Astrocyte (in vitro differentiated cells and primary cell): ENCODE measurements around the gene PDLIM7. TPM values are rescaled to one million over a fixed set of nuclear protein-coding genes. Genes with fewer than 3 reads are reported as not detected.

ENCODE experiments used
- DNase-seq: peaks from one replicate; pipeline ENCODE4 v3.0.0-alpha.2; 2010; ENCODE audit warnings: low read depth
- FAIRE-seq: peaks from 2 replicates; lab custom pipeline; 2011; peaks lifted over from hg19 to GRCh38; lab: Jason Lieb, UNC
- H2AFZ ChIP-seq: 2 replicates; pipeline ENCODE4 v1.6.0; 2012; ENCODE audit warnings: low read depth, low read length, inconsistent platforms
- H3K27ac ChIP-seq: 2 replicates; pipeline ENCODE4 v1.5.1; 2011; ENCODE audit warnings: low read depth, low read length, inconsistent platforms
- H3K27me3 ChIP-seq: 2 replicates; pipeline ENCODE4 v1.6.0; 2011; ENCODE audit warnings: low read length, inconsistent platforms; ENCODE audit not compliant: insufficient read depth
- H3K36me3 ChIP-seq: 2 replicates; pipeline ENCODE4 v1.5.1; 2011; ENCODE audit warnings: low read length, inconsistent platforms; ENCODE audit not compliant: insufficient read depth
- H3K4me1 ChIP-seq: 2 replicates; pipeline ENCODE4 v1.5.1; 2011; ENCODE audit warnings: low read length, inconsistent platforms; ENCODE audit not compliant: insufficient read depth
- H3K4me2 ChIP-seq: 2 replicates; pipeline ENCODE4 v1.6.0; 2012; ENCODE audit warnings: low read length, inconsistent platforms
- H3K4me3 ChIP-seq: 2 replicates; pipeline ENCODE4 v1.5.1; 2011; ENCODE audit warnings: low read depth, mild to moderate bottlenecking, low read length, inconsistent platforms; ENCODE audit not compliant: insufficient read depth
- H3K79me2 ChIP-seq: 2 replicates; pipeline ENCODE4 v1.6.0; 2012; ENCODE audit warnings: mild to moderate bottlenecking, low read length, inconsistent platforms; ENCODE audit not compliant: insufficient read depth
- H3K9ac ChIP-seq: 2 replicates; pipeline ENCODE4 v1.6.0; 2012; ENCODE audit warnings: mild to moderate bottlenecking, low read length, inconsistent platforms
- H3K9me3 ChIP-seq: 2 replicates; pipeline ENCODE4 v1.5.1; 2012; ENCODE audit warnings: low read depth, mild to moderate bottlenecking, low read length, inconsistent platforms; ENCODE audit not compliant: insufficient read depth
- H4K20me1 ChIP-seq: 2 replicates; pipeline ENCODE4 v1.6.0; 2012; ENCODE audit warnings: low read length, inconsistent platforms; ENCODE audit not compliant: insufficient read depth
- H3K27ac Mint-ChIP-seq: one replicate; pipeline ENCODE4 v1.8.0; 2021; ENCODE audit warnings: mild to moderate bottlenecking, mixed read lengths; ENCODE audit not compliant: unreplicated experiment
- H3K27me3 Mint-ChIP-seq: one replicate; pipeline ENCODE4 v1.8.0; 2021; ENCODE audit warnings: low read depth, mixed read lengths; ENCODE audit not compliant: unreplicated experiment
- H3K36me3 Mint-ChIP-seq: one replicate; pipeline ENCODE4 v1.8.0; 2021; ENCODE audit warnings: low read depth, mixed read lengths; ENCODE audit not compliant: unreplicated experiment
- H3K4me1 Mint-ChIP-seq: one replicate; pipeline ENCODE4 v1.8.0; 2021; ENCODE audit warnings: low read depth, mixed read lengths; ENCODE audit not compliant: unreplicated experiment
- H3K4me3 Mint-ChIP-seq: one replicate; pipeline ENCODE4 v1.8.0; 2021; ENCODE audit warnings: mild to moderate bottlenecking, moderate library complexity, mixed read lengths; ENCODE audit not compliant: unreplicated experiment
- H3K9me3 Mint-ChIP-seq: one replicate; pipeline ENCODE4 v1.8.0; 2021; ENCODE audit warnings: mild to moderate bottlenecking, mixed read lengths; ENCODE audit not compliant: unreplicated experiment
- CTCF ChIP-seq: IDR thresholded peaks from 2 replicates; pipeline ENCODE4 v1.5.1; 2011; ENCODE audit warnings: low read depth, mild to moderate bottlenecking, inconsistent platforms, low read length, moderate library complexity; ENCODE audit not compliant: insufficient read depth
- EZH2 ChIP-seq: IDR thresholded peaks from 2 replicates; pipeline ENCODE4 v1.6.1; 2012; ENCODE audit warnings: mild to moderate bottlenecking, low read length, inconsistent platforms; ENCODE audit not compliant: insufficient read depth
- total RNA-seq: library from RNA; stranded (reverse); gene quantifications from 2 replicates; pipeline ENCODE4 v1.2.1, GENCODE V29; 2021

Gene PDLIM7
- total RNA-seq, 1 donor from 2014 or later: 590 TPM

DNA sequence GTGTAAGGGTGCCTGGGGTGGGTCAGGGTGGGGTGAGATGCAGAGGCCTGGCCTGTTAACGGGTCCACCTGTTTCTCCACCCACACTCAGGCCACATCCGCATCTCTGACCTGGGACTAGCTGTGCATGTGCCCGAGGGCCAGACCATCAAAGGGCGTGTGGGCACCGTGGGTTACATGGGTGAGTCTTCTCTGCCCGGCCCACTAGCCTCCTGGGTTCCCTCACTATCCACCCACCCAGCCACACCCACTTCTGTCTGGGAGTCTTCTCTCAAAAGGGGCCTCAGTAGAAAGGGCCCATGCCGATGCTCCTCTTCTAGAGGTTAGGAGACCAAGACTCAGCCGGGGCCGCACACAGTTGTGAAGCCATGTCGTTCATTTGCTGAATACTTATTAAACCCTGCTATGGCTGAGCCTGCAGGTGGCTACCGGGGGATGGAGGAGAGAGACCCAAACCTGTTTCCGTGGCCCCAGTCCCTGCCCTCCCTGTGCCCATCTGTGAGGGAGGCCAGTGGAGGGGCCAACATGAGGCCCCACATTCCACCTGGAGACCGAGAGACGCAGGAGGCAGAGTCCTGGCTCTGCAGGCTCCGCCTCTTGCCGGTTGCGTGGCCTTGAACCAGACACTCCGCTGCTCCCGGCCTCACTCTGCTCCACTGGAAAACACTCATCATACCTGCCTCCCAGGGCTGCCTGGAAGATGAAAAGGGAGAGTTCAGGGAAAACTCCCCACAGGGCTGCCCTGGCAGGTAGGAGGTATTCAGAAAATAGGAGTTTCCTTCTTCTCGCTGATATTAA lies 62.3 kb downstream of the PDLIM7 start:
- Histone ChIP-seq H3K9me3 (no peaks in the 10 kb centered on the region), H4K20me1 (peaks cover 12% of the 10 kb centered on the region), H3K9ac (no peak overlapping the region), H3K4me3 (no peak overlapping the region), H3K36me3 (peaks cover 4% of the 10 kb centered on the region), H3K27me3 (no peaks in the 10 kb centered on the region), H3K4me1 (no peaks in the 10 kb centered on the region), H3K79me2 (peaks cover 5% of the 10 kb centered on the region), H2AFZ (no peak overlapping the region), H3K4me2 (no peak overlapping the region), H3K27ac (no peak overlapping the region)
- no peak overlapping the region for H3K4me3 Mint-ChIP-seq
- H3K4me1 Mint-ChIP-seq: no peaks in the 10 kb centered on the region
- H3K36me3 Mint-ChIP-seq: peaks cover 18% of the 10 kb centered on the region
- TF ChIP-seq EZH2: no peak
- FAIRE-seq: no peak
- DNase-seq: no peak
- no peaks in the 10 kb centered on the region for H3K27me3 Mint-ChIP-seq
- H3K9me3 Mint-ChIP-seq: peaks cover 1% of the 10 kb centered on the region
- no peak overlapping the region for H3K27ac Mint-ChIP-seq

DNA sequence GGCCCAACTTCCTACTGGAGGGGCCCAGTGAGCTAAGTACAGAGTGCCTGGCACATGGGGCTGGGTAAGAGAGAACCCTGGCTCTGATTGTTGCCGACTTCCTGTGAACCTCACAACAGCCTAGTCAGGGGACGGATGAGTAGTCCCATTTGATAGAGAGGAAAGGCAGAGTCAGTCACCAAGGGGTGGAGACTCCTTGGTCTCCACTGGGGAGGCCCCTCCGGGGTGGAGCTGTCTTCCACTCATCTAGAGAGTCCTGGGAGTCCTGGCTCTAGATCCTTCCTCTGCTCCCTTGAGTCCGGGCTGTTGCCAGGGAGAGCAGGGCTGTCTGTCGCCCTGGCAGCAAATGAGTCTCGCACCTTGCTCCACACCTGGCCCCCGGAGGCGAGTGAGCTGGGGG lies 63.0 kb downstream of the PDLIM7 start:
- H3K27ac ChIP-seq: no peak overlapping the region
- H3K27me3 Mint-ChIP-seq: no peaks in the 10 kb centered on the region
- H3K4me2 ChIP-seq: no peak overlapping the region
- FAIRE-seq: no peak
- H3K4me3 Mint-ChIP-seq: no peak overlapping the region
- no peak overlapping the region for H3K27ac Mint-ChIP-seq
- peaks cover 11% of the 10 kb centered on the region for H3K79me2 ChIP-seq
- peaks cover 3% of the 10 kb centered on the region for H3K4me1 Mint-ChIP-seq
- H3K4me3 ChIP-seq: no peak overlapping the region
- H3K27me3 ChIP-seq: no peaks in the 10 kb centered on the region
- no peaks in the 10 kb centered on the region for H3K9me3 ChIP-seq
- TF ChIP-seq EZH2 (no peak), CTCF (no peak)
- H4K20me1 ChIP-seq: peaks cover 20% of the 10 kb centered on the region
- peaks cover 4% of the 10 kb centered on the region for H3K36me3 ChIP-seq
- H2AFZ ChIP-seq: no peak overlapping the region
- peaks cover 1% of the 10 kb centered on the region for H3K9me3 Mint-ChIP-seq
- peaks cover 15% of the 10 kb centered on the region for H3K36me3 Mint-ChIP-seq
- no peak for DNase-seq
- no peak overlapping the region for H3K9ac ChIP-seq
- H3K4me1 ChIP-seq: no peaks in the 10 kb centered on the region

DNA sequence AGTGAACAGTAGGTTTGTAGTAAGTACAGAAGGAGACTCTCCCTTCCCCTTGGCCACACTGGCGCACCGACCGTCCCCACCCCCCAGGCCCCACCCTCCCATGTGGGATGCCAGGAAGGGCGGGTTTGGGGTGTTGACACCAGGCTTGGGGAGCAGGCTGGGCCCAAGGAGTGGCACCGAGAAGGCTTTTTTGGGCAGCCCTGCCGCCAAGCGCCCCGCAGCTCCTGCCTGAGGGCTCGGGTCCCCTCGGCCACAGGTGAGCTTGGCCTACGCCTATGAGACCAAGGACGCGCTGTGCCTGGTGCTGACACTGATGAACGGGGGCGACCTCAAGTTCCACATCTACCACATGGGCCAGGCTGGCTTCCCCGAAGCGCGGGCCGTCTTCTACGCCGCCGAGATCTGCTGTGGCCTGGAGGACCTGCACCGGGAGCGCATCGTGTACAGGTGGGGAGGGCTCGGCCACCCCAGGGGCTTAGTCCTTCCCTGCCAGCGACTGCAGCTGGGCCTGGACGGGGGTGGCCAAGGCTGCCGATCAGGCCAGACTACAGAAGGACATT lies 63.7 kb downstream of the PDLIM7 start:
- Mint-ChIP-seq H3K27ac (no peak overlapping the region), H3K4me1 (peaks cover 9% of the 10 kb centered on the region), H3K36me3 (peaks cover 16% of the 10 kb centered on the region), H3K4me3 (no peak overlapping the region), H3K27me3 (no peaks in the 10 kb centered on the region), H3K9me3 (no peaks in the 10 kb centered on the region)
- FAIRE-seq (no peak), DNase-seq (no peak)
- Histone ChIP-seq H3K27me3 (no peaks in the 10 kb centered on the region), H3K36me3 (peaks cover 4% of the 10 kb centered on the region), H3K9me3 (no peaks in the 10 kb centered on the region), H3K9ac (no peak overlapping the region), H3K27ac (no peak overlapping the region), H3K4me2 (no peak overlapping the region), H3K4me1 (no peaks in the 10 kb centered on the region), H4K20me1 (peaks cover 26% of the 10 kb centered on the region), H3K4me3 (no peak overlapping the region), H2AFZ (no peak overlapping the region), H3K79me2 (peaks cover 18% of the 10 kb centered on the region)
- TF ChIP-seq CTCF (no peak), EZH2 (no peak)

Other genes starting within 250 kb of the PDLIM7 start
- gene RAB24, start 193.9 kb downstream of the PDLIM7 start, total RNA-seq: 31.7 and 36.4 TPM in 2 replicates
- 178 and 196 TPM in 2 replicates for gene PRELID1, start 193.8 kb downstream of the PDLIM7 start, total RNA-seq
- gene MXD3, start 185.7 kb downstream of the PDLIM7 start, total RNA-seq: 2.3 and 2.8 TPM in 2 replicates
- gene LMAN2, start 145.9 kb downstream of the PDLIM7 start, total RNA-seq: 103 and 106 TPM in 2 replicates
- gene RGS14, start 139.7 kb downstream of the PDLIM7 start, total RNA-seq: 7.8 and 11.3 TPM in 2 replicates
- gene SLC34A1, start 113.2 kb downstream of the PDLIM7 start, total RNA-seq: not detected in 2 replicates
- not detected in 2 replicates for gene PFN3, start 96.9 kb downstream of the PDLIM7 start, total RNA-seq
- gene F12, start 88.0 kb downstream of the PDLIM7 start, total RNA-seq: 2.8 and 3.0 TPM in 2 replicates
- gene GRK6, start 70.9 kb downstream of the PDLIM7 start, total RNA-seq: 19.7 and 25.9 TPM in 2 replicates
- gene PRR7, start 50.8 kb downstream of the PDLIM7 start, total RNA-seq: 9.9 TPM in 2 replicates
- gene DBN1, start 24.0 kb downstream of the PDLIM7 start, total RNA-seq: 350 and 371 TPM in 2 replicates
- 15.6 and 16.3 TPM in 2 replicates for gene DOK3, start 12.2 kb upstream of the PDLIM7 start, total RNA-seq
- 92.5 and 99.5 TPM in 2 replicates for gene DDX41, start 19.4 kb upstream of the PDLIM7 start, total RNA-seq
- gene FAM193B, start 57.0 kb upstream of the PDLIM7 start, total RNA-seq: 47.8 and 48.3 TPM in 2 replicates
- gene TMED9, start 94.6 kb upstream of the PDLIM7 start, total RNA-seq: 372 and 402 TPM in 2 replicates
- 35.0 and 41.3 TPM in 2 replicates for gene B4GALT7, start 102.5 kb upstream of the PDLIM7 start, total RNA-seq